ENCODE measurements around the gene UBAC1.

Gene UBAC1

DNA sequence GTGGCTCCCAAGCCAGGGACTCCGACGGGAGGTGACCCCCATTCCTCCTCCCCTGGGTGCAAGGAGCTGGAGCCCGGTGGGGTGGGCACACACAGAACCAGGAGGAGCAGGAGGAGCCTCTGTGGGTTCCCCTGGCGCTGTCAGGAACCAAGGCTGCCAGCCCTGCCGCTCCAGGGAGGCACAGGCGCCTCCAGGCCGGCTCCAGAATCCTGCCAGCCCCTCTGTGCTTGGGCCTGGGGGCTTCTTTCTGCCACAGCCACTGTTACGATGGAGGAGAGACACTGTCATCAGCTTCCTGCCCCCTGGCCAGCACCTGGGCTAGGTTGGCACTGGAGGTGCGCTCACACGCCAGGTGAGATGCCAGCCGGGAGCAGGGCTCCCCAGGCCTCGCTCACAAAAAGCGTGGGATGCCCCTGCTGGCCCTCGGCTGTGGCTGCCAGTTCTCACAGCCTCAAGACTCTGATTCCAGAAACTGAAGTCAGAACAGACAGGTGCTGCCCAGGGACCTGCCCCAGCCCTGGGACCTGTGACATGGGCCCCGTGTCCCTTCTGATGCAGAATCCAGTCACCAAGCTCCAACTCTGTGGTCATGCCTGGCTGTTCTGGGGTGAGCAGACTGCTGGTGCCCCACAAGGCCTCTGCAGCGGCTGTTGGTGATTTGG is 37.4 kb upstream of the UBAC1 start:
- Mint-ChIP-seq H3K4me3 (no peak overlapping the region), H3K9me3 (no peaks in the 10 kb centered on the region), H3K4me1 (peaks cover 0 to 6% of the 10 kb centered on the region in 2 donors), H3K36me3 (no peaks in the 10 kb centered on the region), H3K27ac (no peak overlapping the region), H3K27me3 (peaks cover 0 to 6% of the 10 kb centered on the region in 2 donors)
- DNase-seq, result no peak
- no peak for ATAC-seq (replicated peaks)

DNA sequence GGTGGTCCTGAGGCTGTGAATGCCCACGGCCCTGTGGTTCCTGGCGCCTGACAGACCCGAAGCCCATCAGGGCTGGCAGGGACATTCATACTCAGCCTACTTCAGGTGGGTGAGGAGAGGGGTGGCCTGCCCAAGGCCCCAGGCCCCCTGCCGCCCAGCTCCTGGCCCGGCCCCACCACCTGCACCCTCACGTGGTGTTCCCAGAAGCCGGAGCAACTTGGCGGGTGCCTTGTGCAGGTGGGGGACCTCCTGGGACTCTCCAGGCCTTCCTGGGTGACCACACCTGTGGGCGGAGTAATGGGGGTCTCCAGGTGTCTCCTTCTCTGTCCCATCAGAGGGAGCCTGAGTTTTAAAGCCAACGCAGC is 36.8 kb upstream of the UBAC1 start:
- no peaks in the 10 kb centered on the region for H3K36me3 Mint-ChIP-seq
- no peak for ATAC-seq (replicated peaks)

DNA sequence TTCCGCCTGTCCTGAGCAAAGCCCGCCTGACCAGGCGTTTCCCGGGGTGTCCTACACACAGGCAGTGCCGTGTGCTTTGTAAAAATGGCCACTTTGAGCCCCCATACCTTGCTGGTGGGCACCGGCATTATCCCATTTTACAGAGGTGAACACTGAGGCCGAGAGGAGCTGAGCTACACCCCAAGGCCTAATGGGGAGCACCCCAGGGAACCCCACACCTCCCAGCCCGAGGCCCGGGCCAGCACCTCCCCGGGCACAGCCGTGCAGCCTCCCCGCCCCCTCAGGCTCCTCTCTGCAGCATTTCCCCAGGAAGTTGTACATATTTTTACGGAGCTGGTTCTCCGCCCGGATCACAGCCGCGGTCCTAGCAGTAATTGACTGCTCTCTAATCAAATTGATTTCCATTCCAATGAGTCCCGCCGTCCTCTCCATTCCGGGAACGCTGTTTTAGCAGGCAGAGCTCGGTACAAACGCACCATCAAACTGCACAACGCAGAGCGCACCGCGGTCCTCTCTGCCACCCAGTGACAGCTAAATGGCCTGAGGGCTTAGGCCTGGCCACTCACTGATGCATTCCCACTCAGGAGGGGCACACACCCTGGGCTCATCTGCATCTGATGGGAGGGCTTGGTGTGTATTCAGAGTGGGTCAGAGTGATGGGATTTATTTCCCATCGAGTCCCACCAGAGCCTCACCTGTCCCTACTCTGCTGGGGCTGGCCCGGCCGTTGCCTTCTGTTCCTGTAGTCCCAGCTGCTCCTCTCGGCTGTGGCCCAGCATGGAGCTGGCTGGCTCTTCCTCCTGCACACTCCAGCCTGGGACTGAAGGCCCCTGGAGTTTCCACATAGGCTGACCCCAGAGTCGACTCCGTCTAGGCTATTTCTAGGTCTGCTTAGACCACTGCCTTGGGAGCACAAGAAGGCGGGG is 36.2 kb upstream of the UBAC1 start:
- peaks cover 2 to 12% of the 10 kb centered on the region in 2 donors for H3K4me1 Mint-ChIP-seq
- H3K36me3 Mint-ChIP-seq, result no peaks in the 10 kb centered on the region
- peaks cover 0 to 1% of the 10 kb centered on the region in 2 donors for H3K27me3 Mint-ChIP-seq
- H3K4me3 Mint-ChIP-seq, result no peak overlapping the region
- no peaks in the 10 kb centered on the region for H3K9me3 Mint-ChIP-seq
- no peak overlapping the region for H3K27ac Mint-ChIP-seq
- DNase-seq (no peak), ATAC-seq (replicated peaks) (no peak)

More for the DNA sequence above, 36.8 kb upstream of the UBAC1 start:
- Mint-ChIP-seq H3K4me1 (peaks cover 0 to 6% of the 10 kb centered on the region in 2 donors), H3K9me3 (no peaks in the 10 kb centered on the region), H3K27ac (no peak overlapping the region), H3K4me3 (no peak overlapping the region), H3K27me3 (peaks cover 0 to 6% of the 10 kb centered on the region in 2 donors)
- DNase-seq, result no peak

DNA sequence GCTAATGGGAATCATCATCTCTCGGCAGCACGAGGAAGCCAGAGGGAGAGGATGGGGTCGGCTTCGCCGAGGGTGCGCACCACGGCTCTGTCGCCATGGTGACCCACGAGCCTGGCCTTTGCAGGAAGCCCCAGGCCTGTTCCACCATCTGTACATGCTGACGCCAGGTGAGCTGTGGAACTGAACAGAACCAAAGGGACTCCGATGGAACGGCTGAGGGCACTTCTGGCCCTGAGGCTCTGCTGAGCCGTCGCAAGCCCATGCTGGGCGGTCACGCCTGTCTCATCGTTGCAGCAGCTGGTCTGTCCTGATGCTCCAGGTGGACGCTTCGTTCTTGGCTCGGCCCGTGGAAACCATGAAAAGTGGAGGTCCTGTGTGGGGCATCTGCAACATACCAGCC is 34.6 kb upstream of the UBAC1 start:
- Mint-ChIP-seq H3K9me3 (no peaks in the 10 kb centered on the region), H3K36me3 (no peaks in the 10 kb centered on the region), H3K4me1 (peaks cover 6 to 18% of the 10 kb centered on the region in 2 donors), H3K27ac (no peak overlapping the region), H3K27me3 (peaks cover 0 to 6% of the 10 kb centered on the region in 2 donors), H3K4me3 (no peak overlapping the region)
- DNase-seq, result no peak
- no peak for ATAC-seq (replicated peaks)

DNA sequence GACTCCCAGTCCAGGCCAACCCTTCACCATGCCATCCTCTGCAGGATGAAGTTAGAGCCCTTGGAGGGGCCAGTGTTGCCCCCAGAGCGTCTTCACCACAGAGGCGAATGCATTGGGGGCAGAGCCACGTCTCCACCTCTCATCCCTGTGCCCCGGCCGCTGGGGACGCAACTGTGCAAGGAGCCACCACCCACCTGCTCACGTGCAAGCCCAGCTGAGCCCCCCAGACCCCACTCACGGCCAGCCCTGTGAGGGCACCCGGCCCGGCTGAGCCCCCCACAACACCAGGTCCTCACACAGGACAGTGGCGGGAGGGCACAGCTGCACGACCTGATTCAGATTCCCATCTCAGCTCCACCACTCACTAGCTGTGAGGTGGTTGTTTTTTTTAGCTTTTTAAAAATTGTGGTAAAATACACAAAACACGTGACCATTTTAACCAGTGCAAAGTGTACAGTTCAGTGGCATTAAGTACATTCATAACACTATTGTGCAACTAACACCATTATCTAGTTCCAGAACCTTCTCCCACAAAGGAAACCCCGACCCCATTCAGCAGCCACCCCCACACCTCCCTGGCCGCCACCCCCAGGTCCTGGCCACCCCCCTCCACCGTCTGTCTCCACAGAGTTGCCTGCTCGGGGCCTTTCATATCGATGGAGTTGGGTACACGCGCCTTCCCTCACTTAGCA is 33.5 kb upstream of the UBAC1 start:
- no peak overlapping the region for H3K27ac Mint-ChIP-seq
- no peak for ATAC-seq (replicated peaks)
- H3K36me3 Mint-ChIP-seq, result no peaks in the 10 kb centered on the region
- peaks cover 0 to 12% of the 10 kb centered on the region in 2 donors for H3K27me3 Mint-ChIP-seq
- no peak overlapping the region for H3K4me3 Mint-ChIP-seq
- DNase-seq, result no peak
- H3K9me3 Mint-ChIP-seq, result no peaks in the 10 kb centered on the region
- H3K4me1 Mint-ChIP-seq, result peaks cover 10 to 27% of the 10 kb centered on the region in 2 donors

DNA sequence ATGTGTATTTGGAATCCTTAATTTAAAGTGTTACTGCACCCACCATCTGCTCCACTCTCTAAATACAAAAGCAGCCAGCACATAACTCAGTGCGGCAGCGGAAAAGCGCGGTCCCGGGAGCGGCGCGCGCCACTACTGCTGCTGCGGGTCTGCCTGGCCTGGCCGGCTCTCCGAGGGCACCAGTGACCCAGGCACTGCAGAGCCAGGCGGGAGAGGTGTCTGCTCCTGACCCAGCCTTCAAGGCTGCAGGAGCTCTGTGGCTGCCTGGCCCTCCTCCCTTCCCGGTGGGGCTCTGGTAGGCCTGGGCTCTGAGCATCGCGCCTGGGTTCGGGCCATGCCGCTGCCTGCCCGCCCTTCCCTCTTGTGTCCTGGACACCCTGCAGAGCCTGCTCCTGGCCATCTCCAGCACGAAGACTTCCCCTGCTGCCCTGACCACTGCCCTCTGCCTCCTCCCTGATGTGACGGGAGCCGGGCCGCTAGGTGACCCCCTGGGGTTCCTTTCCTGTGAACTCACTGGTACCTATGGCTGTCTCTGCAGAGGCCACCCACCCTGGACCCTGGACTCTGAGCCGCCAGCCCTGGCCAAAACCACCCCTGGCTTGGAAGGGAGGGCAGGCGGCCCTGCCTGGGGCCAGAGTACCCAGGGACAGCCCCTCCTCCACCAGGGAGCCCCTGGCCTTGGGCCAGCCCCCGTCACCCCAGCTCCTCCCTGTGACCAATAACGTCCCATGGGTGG is 32.8 kb upstream of the UBAC1 start:
- H3K4me3 Mint-ChIP-seq, result no peak overlapping the region
- ATAC-seq (replicated peaks) (no peak), DNase-seq (no peak)
- H3K4me1 Mint-ChIP-seq, result peaks cover 10 to 31% of the 10 kb centered on the region in 2 donors
- H3K27ac Mint-ChIP-seq, result no peak overlapping the region
- no peaks in the 10 kb centered on the region for H3K36me3 Mint-ChIP-seq
- H3K27me3 Mint-ChIP-seq, result peaks cover 0 to 17% of the 10 kb centered on the region in 2 donors
- H3K9me3 Mint-ChIP-seq, result no peaks in the 10 kb centered on the region

DNA sequence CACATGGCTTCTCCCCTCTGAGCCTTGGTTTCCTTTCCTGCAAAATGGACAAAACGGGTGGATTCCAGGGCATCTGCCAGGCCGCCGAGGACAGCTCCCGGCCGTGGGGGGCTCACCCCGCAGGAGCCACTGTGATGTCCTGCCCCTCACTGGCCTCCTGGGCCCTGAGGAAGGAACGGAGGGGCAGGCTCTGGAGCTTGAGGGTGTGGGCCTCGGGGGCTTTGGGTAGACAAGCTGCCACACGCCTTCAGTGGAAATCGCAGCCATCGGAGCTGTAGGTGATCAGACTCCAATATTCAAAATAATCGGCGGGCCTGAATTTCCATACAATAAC is 32.2 kb upstream of the UBAC1 start:
- H3K4me1 Mint-ChIP-seq, result peaks cover 10 to 31% of the 10 kb centered on the region in 2 donors
- no peak overlapping the region for H3K27ac Mint-ChIP-seq
- ATAC-seq (replicated peaks) (no peak), DNase-seq (no peak)
- no peak overlapping the region for H3K4me3 Mint-ChIP-seq
- H3K27me3 Mint-ChIP-seq, result peaks cover 0 to 20% of the 10 kb centered on the region in 2 donors
- no peaks in the 10 kb centered on the region for H3K9me3 Mint-ChIP-seq
- H3K36me3 Mint-ChIP-seq, result no peaks in the 10 kb centered on the region

DNA sequence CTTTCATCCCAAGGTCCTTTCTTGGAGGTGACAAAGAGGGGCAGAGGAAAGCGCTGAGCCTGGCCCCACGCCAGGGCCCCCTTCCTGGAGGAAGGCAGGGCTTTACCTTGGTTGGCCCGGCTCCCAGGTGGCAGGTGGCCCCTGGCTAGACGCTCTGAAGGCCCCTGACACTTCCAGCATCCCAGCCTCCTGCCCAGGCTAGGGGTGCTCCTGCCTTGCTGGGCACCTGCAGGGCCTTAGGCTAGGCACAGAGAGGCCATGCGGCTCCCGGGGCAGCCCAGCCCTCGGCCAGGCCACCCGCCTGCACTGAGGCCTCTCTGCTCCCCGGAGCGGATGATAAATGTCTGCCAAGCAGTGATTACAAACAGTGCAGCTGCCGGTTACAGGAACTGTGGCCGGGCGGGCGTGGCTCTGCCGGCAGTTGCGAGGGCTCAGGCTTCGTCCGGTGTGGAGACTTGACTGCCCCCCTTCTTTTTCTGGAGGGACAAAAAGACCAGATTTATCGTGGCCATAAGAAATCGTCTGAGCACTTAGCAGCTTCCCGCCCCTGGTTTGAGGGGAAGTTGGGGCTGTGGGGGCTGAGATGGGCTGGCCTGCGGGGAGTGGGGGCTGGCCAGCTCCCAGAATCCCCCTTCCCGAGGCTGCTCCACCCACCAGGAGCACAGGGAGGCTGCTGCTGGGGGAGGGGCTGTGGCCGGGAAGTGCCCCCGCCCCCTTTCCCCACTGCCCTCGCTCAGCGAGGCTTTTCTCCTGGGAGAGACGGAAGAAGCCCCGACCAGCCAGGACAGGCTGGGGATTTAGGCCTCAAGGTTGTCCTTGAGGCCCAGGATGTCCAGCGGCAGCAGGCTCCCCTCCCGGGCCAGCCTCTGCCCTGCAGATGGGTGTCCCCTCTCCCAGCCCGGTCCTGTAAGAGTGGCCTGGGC is 31.6 kb upstream of the UBAC1 start:
- peak overlapping the region; percentile 59 to 69 for H3K4me3 Mint-ChIP-seq
- H3K4me1 Mint-ChIP-seq, result peaks cover 10 to 31% of the 10 kb centered on the region in 2 donors
- peak overlapping the region; percentile 67 for H3K27ac Mint-ChIP-seq
- peaks cover 0 to 24% of the 10 kb centered on the region in 2 donors for H3K27me3 Mint-ChIP-seq
- H3K36me3 Mint-ChIP-seq, result no peaks in the 10 kb centered on the region
- H3K9me3 Mint-ChIP-seq, result no peaks in the 10 kb centered on the region
- DNase-seq (peak; percentile 41), ATAC-seq (replicated peaks) (peak; percentile 75 to 80)

DNA sequence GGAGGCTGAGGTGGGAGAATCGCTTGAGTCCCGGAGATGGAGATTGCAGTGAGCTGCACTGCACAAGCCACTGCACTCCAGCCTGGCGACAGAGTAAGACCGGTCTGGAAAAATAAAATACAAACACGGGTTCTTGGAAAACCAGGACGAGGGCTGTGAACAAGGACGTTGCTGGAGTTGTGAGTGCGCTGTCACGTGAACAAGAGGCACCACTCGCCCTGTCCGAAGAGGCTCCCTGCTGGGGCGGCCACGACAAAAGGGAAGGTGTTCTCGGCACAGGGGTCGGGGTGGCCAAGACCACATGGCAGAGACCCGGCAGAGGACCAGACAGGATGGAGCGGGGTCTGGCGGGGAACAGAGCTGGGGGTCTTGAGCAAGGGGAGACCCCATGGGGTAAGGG is 30.6 kb upstream of the UBAC1 start:
- H3K27ac Mint-ChIP-seq, result no peak overlapping the region
- no peak for ATAC-seq (replicated peaks)
- H3K36me3 Mint-ChIP-seq, result no peaks in the 10 kb centered on the region
- peaks cover 10 to 31% of the 10 kb centered on the region in 2 donors for H3K4me1 Mint-ChIP-seq
- H3K9me3 Mint-ChIP-seq, result no peaks in the 10 kb centered on the region
- H3K27me3 Mint-ChIP-seq, result peaks cover 0 to 24% of the 10 kb centered on the region in 2 donors
- DNase-seq, result no peak
- no peak overlapping the region for H3K4me3 Mint-ChIP-seq

DNA sequence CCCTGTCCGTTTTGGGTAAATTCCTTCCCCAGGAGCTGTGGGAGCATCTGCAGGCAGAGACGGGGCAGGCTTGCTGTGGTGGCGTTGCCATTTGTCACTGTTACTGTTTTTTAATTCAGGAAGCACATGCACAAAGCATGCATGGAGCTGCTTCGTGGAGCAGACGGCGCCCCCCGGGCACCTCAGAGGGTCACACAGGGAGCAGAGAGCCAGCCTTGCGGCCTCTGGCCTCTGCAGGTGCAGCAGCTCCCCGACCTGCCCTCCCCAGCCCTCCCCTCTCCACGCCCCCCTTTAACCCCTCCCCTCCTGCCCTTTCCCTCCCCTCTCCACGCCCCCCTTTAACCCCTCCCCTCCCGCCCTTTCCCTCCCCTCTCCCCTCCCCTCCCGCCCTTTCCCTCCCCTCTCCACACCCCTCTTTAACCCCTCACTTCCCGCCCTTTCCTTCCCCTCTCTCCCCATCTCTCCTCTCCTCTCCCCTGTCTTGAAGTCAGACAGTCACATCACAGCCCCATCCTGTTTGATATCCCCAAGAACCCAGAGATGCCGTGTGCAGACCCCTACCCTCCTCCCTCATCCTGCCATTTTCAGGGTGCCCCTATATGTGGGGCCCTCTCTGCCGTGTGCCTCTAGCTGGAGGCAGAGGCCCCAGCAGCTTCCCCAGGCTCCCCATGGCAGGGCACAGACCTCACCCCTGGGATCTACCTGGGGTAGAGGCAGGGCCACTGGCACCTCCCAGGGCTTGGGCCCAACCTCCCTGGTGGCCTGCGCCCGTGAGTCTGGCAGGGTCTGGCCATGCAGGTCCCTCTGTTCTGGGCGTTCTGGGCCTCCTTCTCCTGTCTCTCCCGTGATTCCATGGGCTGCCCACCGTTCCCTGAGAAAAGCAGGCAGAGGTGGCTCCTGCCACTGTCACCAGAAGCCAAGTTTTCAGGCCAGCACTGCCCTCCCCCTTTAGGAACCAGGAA is 29.6 kb upstream of the UBAC1 start:
- H3K36me3 Mint-ChIP-seq, result no peaks in the 10 kb centered on the region
- H3K27me3 Mint-ChIP-seq, result peaks cover 1 to 26% of the 10 kb centered on the region in 2 donors
- H3K27ac Mint-ChIP-seq, result no peak overlapping the region
- peak overlapping the region in 1 of 2 donors; percentile 13 for H3K4me3 Mint-ChIP-seq
- DNase-seq (no peak), ATAC-seq (replicated peaks) (peak; percentile 12 to 21)
- no peaks in the 10 kb centered on the region for H3K9me3 Mint-ChIP-seq
- H3K4me1 Mint-ChIP-seq, result peaks cover 10 to 31% of the 10 kb centered on the region in 2 donors

DNA sequence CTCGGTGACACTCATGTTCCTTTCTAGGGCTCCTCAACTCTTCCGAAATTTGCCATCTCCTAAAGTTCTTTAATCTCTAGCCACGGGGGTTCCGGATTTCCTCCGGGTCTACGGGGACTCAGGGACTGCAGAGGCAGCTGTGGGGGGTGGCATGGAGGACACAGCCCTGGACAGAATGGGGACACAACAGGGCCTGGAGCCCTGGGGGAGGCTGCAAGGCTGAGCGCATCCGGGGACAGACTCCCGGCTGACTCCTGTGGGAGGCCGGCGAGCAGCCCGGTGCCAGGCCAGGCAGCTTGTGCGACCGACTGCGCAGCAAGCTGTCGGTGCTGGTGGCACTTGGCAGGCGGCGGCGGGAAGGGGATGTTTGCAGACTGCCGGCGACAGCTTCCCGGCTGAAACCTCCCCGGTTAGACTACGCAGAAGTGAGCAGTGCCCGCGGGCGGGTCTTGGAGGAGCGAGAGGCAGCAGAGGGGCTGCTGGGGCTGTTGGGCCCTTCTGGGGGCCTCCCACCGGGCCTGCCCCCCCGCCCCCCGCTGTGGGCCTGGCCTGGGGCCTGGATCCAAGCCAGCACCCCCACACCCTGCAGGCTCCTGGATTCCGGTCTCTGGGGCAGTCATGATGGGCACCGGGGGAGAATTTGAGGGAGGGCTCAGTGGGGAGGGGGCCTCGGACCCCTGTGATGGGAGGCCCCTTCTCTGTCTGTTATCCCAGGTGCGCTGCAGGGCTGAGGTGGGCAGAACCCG is 28.7 kb upstream of the UBAC1 start:
- Mint-ChIP-seq H3K4me3 (peak overlapping the region; percentile 13 to 30), H3K27me3 (peaks cover 5 to 31% of the 10 kb centered on the region in 2 donors)

DNA sequence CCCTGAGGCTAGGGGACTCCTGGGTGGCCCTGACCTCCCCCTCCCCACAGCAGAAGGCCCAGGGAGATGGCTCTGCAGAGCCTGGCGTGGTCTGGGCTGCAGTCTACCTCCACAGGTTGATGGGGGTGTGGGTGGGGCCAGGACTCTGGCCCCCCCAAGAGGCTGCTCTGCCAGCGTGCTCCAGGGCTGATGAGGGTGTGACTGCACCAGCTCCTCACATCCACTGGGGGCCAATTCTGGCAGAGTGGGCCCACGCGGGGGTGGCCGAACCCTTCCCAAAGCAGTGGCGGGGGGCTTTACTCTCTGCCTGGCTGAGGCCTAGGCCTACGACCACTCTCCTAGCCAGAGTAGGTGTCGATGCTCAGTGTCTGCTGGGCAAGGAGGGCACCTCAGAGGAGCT is 28.0 kb upstream of the UBAC1 start:
- H3K4me3 Mint-ChIP-seq, result no peak overlapping the region
- peaks cover 5 to 36% of the 10 kb centered on the region in 2 donors for H3K27me3 Mint-ChIP-seq
- no peaks in the 10 kb centered on the region for H3K9me3 Mint-ChIP-seq
- H3K36me3 Mint-ChIP-seq, result no peaks in the 10 kb centered on the region
- DNase-seq (no peak), ATAC-seq (replicated peaks) (no peak)
- no peak overlapping the region for H3K27ac Mint-ChIP-seq
- peaks cover 10 to 25% of the 10 kb centered on the region in 2 donors for H3K4me1 Mint-ChIP-seq

More for the DNA sequence above, 28.7 kb upstream of the UBAC1 start:
- Mint-ChIP-seq H3K4me1 (peaks cover 10 to 31% of the 10 kb centered on the region in 2 donors), H3K27ac (peak overlapping the region; percentile 31), H3K36me3 (no peaks in the 10 kb centered on the region), H3K9me3 (no peaks in the 10 kb centered on the region)
- no peak for DNase-seq
- ATAC-seq (replicated peaks), result peak; percentile 31 to 38

All from stimulated activated naive B cell treated with anti-CD40 and anti-IgM and Interleukin-4, amounts not matched to agents 10 μg/mL and 1 μg/mL and 100 μg/mL, for 72 hours (primary cell).